Neural crest cell (in vitro differentiated cells): ENCODE results near the gene ARHGAP23. TPM values are rescaled to one million over a fixed set of nuclear protein-coding genes. Genes with fewer than 3 reads are reported as not detected.

ENCODE experiments used
- DNase-seq: peaks from one replicate; pipeline ENCODE4 v3.0.0; 2021; ENCODE audit warnings: low read depth, mixed read lengths, low spot score
- H3K27ac Mint-ChIP-seq: one replicate; pipeline ENCODE4 v1.8.0; 2021; ENCODE audit warnings: mild to moderate bottlenecking, mixed read lengths; ENCODE audit not compliant: unreplicated experiment
- H3K27me3 Mint-ChIP-seq: 2 replicates; pipeline ENCODE4 v1.8.0; 2021; ENCODE audit warnings: low read depth, mild to moderate bottlenecking, mixed read lengths
- H3K36me3 Mint-ChIP-seq: 2 replicates; pipeline ENCODE4 v1.8.0; 2021; ENCODE audit warnings: low read depth, mild to moderate bottlenecking, mixed read lengths
- H3K4me1 Mint-ChIP-seq: 2 replicates; pipeline ENCODE4 v1.8.0; 2021; ENCODE audit warnings: mixed read lengths
- H3K4me3 Mint-ChIP-seq: one replicate; pipeline ENCODE4 v1.8.0; 2021; ENCODE audit warnings: mild to moderate bottlenecking, mixed read lengths
- H3K9me3 Mint-ChIP-seq: 2 replicates; pipeline ENCODE4 v1.8.0; 2021; ENCODE audit warnings: mixed read lengths
- total RNA-seq: library from RNA; stranded (reverse); gene quantifications from 2 replicates; pipeline ENCODE4 v1.2.1, GENCODE V29; 2021
- TF ChIP-seq, protein P1 (sequence below): fragments of 200-600 bp; sonication (generic); conservative IDR thresholded peaks from 2 replicates; pipeline ENCODE4 v1.5.0; 2021; ENCODE audit warnings: antibody characterized with exemption, mild to moderate bottlenecking

Gene ARHGAP23
- total RNA-seq, 1 donor from 2014 or later: 30.0 TPM

- Mint-ChIP-seq H3K36me3 (no peaks in the 10 kb centered on the region), H3K4me1 (peaks cover 17% of the 10 kb centered on the region), H3K27me3 (no peaks in the 10 kb centered on the region), H3K9me3 (no peaks in the 10 kb centered on the region), H3K27ac (no peak overlapping the region), H3K4me3 (no peak overlapping the region)
- TF ChIP-seq, protein P1, sequence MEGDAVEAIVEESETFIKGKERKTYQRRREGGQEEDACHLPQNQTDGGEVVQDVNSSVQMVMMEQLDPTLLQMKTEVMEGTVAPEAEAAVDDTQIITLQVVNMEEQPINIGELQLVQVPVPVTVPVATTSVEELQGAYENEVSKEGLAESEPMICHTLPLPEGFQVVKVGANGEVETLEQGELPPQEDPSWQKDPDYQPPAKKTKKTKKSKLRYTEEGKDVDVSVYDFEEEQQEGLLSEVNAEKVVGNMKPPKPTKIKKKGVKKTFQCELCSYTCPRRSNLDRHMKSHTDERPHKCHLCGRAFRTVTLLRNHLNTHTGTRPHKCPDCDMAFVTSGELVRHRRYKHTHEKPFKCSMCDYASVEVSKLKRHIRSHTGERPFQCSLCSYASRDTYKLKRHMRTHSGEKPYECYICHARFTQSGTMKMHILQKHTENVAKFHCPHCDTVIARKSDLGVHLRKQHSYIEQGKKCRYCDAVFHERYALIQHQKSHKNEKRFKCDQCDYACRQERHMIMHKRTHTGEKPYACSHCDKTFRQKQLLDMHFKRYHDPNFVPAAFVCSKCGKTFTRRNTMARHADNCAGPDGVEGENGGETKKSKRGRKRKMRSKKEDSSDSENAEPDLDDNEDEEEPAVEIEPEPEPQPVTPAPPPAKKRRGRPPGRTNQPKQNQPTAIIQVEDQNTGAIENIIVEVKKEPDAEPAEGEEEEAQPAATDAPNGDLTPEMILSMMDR: no peak
- no peak for DNase-seq
Observed at GRCh38 chr17:38441429-38442061, 13.3 kb downstream of the ARHGAP23 start.

DNA sequence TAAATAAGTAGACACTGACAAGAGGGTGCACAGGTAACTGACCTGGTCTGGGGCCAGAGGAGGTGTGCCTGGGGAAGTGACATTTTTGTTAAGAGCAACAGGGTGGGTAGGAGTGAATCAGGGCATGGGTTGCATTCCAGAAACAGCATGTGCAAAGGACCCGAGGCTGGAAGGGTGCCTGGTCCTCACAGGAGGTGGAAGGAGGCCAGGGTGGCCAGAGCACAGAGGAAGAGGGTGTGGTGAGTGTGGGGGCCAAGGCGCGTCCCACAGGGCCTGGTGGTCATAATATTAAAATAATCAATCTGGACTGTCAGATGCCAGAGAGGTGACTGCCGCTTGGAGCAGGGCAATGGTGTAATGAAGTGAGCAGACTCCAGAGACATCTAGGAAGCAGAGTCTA, 14.3 kb downstream of the ARHGAP23 start:
- Mint-ChIP-seq H3K36me3 (no peaks in the 10 kb centered on the region), H3K4me1 (peaks cover 12% of the 10 kb centered on the region), H3K27me3 (no peaks in the 10 kb centered on the region), H3K27ac (no peak overlapping the region), H3K4me3 (no peak overlapping the region), H3K9me3 (no peaks in the 10 kb centered on the region)
- DNase-seq: no peak
- TF ChIP-seq, protein P1: no peak

- no peak overlapping the region for H3K4me3 Mint-ChIP-seq
- H3K27ac Mint-ChIP-seq: no peak overlapping the region
- no peaks in the 10 kb centered on the region for H3K36me3 Mint-ChIP-seq
- no peak for DNase-seq
- no peaks in the 10 kb centered on the region for H3K9me3 Mint-ChIP-seq
- TF ChIP-seq, protein P1: no peak
- H3K4me1 Mint-ChIP-seq: peaks cover 12% of the 10 kb centered on the region
- no peaks in the 10 kb centered on the region for H3K27me3 Mint-ChIP-seq
Observed at GRCh38 chr17:38443356-38444031, 15.2 kb downstream of the ARHGAP23 start.

DNA sequence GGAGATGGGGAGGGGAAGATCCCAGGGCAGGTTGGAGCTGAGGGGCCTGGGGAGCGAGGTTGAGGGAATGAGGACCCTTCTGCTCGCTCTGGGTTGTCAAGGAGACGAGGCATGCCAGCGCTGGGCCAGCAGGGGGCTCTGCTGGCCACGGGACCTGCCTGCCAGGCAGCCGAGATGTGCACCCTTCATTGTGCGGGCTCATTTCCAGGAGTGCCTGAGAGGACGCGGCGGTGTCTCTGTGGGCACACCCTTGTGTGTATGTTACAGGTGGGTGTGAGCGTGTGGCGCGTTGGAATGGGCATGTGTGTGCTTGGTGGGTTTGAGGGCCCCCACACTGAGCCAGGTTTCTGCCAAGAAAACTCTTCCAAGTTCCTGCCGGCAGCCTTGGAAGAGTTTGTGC, 15.9 kb downstream of the ARHGAP23 start:
- Mint-ChIP-seq H3K27me3 (no peaks in the 10 kb centered on the region), H3K4me3 (no peak overlapping the region), H3K27ac (no peak overlapping the region), H3K36me3 (no peaks in the 10 kb centered on the region), H3K9me3 (no peaks in the 10 kb centered on the region), H3K4me1 (peaks cover 11% of the 10 kb centered on the region)
- peak; percentile 65 for DNase-seq
- TF ChIP-seq, protein P1: peak; percentile 92

GRCh38 chr17:38447502-38448085, 19.3 kb downstream of the ARHGAP23 start:
- H3K27me3 Mint-ChIP-seq: peaks cover 6% of the 10 kb centered on the region
- H3K36me3 Mint-ChIP-seq: no peaks in the 10 kb centered on the region
- peaks cover 41% of the 10 kb centered on the region for H3K4me1 Mint-ChIP-seq
- H3K27ac Mint-ChIP-seq: no peak overlapping the region
- no peak for DNase-seq
- no peaks in the 10 kb centered on the region for H3K9me3 Mint-ChIP-seq
- no peak overlapping the region for H3K4me3 Mint-ChIP-seq
- TF ChIP-seq, protein P1: no peak
